H1 (cell line): ENCODE measurements around the gene TSR3. TPM values are rescaled to one million over a fixed set of nuclear protein-coding genes. Genes with fewer than 3 reads are reported as not detected.

Experiments
- CTCF ChIA-PET: fragments of 300-600 bp; sonication (Branson Sonifier 250); formaldehyde crosslinking; loops from one replicate; lab custom pipeline; 2021; ENCODE audit not compliant: partially characterized antibody; lab: Charles Lee
- POLR2A ChIA-PET: fragments of 300-600 bp; sonication (Branson Sonifier 250); formaldehyde crosslinking; loops from one replicate; lab custom pipeline; 2021; ENCODE audit warnings: inconsistent platforms; ENCODE audit not compliant: partially characterized antibody; lab: Charles Lee
- DNase-seq, 2 experiments: peaks; one replicate each; pipeline versions ENCODE4 v3.0.0 to v3.0.0-alpha.2; 2010 to 2022; ENCODE audit warnings: low spot score in 2 of 2, low read depth in 1 of 2, mixed read lengths in 1 of 2
- FAIRE-seq: peaks from 2 replicates; lab custom pipeline; 2011; peaks lifted over from hg19 to GRCh38; lab: Jason Lieb, UNC
- H2AFZ ChIP-seq: 2 replicates; pipeline ENCODE4 v1.8.1; 2012; ENCODE audit warnings: low read length, inconsistent platforms
- H2AK5ac ChIP-seq: 2 replicates; pipeline ENCODE4 v1.6.1; 2013; ENCODE audit warnings: low read depth, low read length
- H2BK120ac ChIP-seq: replicated peaks from 2 replicates; pipeline ENCODE3; 2013; ENCODE audit warnings: low read depth, low read length, inconsistent platforms
- H2BK12ac ChIP-seq: 2 replicates; pipeline ENCODE4 v1.6.1; 2013; ENCODE audit warnings: low read depth, low read length
- H2BK15ac ChIP-seq: 2 replicates; pipeline ENCODE4 v1.6.1; 2013; ENCODE audit warnings: low read length
- H2BK20ac ChIP-seq: 2 replicates; pipeline ENCODE4 v1.6.1; 2013; ENCODE audit warnings: low read length
- H2BK5ac ChIP-seq: 2 replicates; pipeline ENCODE4 v1.6.1; 2013; ENCODE audit warnings: low read depth, low read length
- H3K14ac ChIP-seq: 2 replicates; pipeline ENCODE4 v1.6.1; 2013; ENCODE audit warnings: inconsistent platforms; ENCODE audit not compliant: insufficient read length
- H3K18ac ChIP-seq: 2 replicates; pipeline ENCODE4 v1.6.1; 2013; ENCODE audit warnings: low read length; ENCODE audit errors: extremely low read depth
- H3K23ac ChIP-seq: 2 replicates; pipeline ENCODE4 v1.6.1; 2013; ENCODE audit warnings: inconsistent platforms; ENCODE audit not compliant: insufficient read length
- H3K23me2 ChIP-seq: 2 replicates; pipeline ENCODE4 v1.6.1; 2013; ENCODE audit warnings: low read depth, low read length
- H3K27ac ChIP-seq: 2 replicates; pipeline ENCODE4 v1.6.1; 2011; ENCODE audit warnings: low read depth, low read length, inconsistent platforms
- H3K27me3 ChIP-seq, 4 experiments: replicated peaks in 1 of 4; 1 replicate in 1 of 4; 2 replicates in 3 of 4; pipeline versions ENCODE4 v1.6.1 to v1.8.1; 2011 to 2013; ENCODE audit warnings: low read length in 3 of 4, mild to moderate bottlenecking in 3 of 4, inconsistent platforms in 2 of 4, mixed read lengths in 2 of 4, moderate library complexity in 1 of 4; ENCODE audit not compliant: control insufficient read depth in 3 of 4, insufficient read depth in 3 of 4; ENCODE audit errors: extremely low read depth in 1 of 4
- H3K36me3 ChIP-seq, 4 experiments: 2 replicates each; pipeline versions ENCODE4 v1.6.1 to v1.8.1; 2011 to 2013; ENCODE audit warnings: mild to moderate bottlenecking in 4 of 4, low read length in 3 of 4, moderate library complexity in 2 of 4, control low read depth in 1 of 4, inconsistent platforms in 1 of 4; ENCODE audit not compliant: insufficient read depth in 4 of 4, control insufficient read depth in 2 of 4
- H3K4ac ChIP-seq: replicated peaks from 2 replicates; pipeline ENCODE3; 2013; ENCODE audit warnings: low read length, low read depth, mixed read lengths, inconsistent platforms; ENCODE audit not compliant: insufficient read length
- H3K4me1 ChIP-seq, 4 experiments: replicated peaks in 1 of 4; 1 replicate in 1 of 4; 2 replicates in 3 of 4; pipeline versions ENCODE4 v1.6.1 to v1.8.1; 2011 to 2013; ENCODE audit warnings: low read length in 3 of 4, inconsistent platforms in 2 of 4, mixed read lengths in 1 of 4; ENCODE audit not compliant: insufficient read depth in 4 of 4, control insufficient read depth in 3 of 4
- H3K4me2 ChIP-seq, 2 experiments: 2 replicates each; pipeline versions ENCODE4 v1.6.1 to v1.8.1; 2011 to 2013; ENCODE audit warnings: low read depth in 2 of 2, low read length in 2 of 2, control low read depth in 1 of 2, inconsistent platforms in 1 of 2, mild to moderate bottlenecking in 1 of 2; ENCODE audit not compliant: insufficient read depth in 1 of 2
- H3K4me3 ChIP-seq, 4 experiments: fragments of 200-600, 300-600 bp in 1 of 4; sonication (generic), shearing (Covaris generic), sonication (Bioruptor Twin) in 1 of 4; 2 replicates each; pipeline versions ENCODE4 v1.5.1 to v1.8.1; 2011 to 2016; ENCODE audit warnings: low read length in 4 of 4, low read depth in 3 of 4, control low read depth in 2 of 4, inconsistent platforms in 2 of 4, mild to moderate bottlenecking in 2 of 4, mixed read lengths in 1 of 4, moderate library complexity in 1 of 4; ENCODE audit not compliant: insufficient read depth in 2 of 4; ENCODE audit errors: extremely low read depth in 1 of 4
- H3K56ac ChIP-seq: replicated peaks from 2 replicates; pipeline ENCODE3; 2013; ENCODE audit warnings: low read depth, mild to moderate bottlenecking, mixed read lengths, low read length, inconsistent platforms; ENCODE audit not compliant: insufficient read length
- H3K79me1 ChIP-seq: 2 replicates; pipeline ENCODE4 v1.6.1; 2013; ENCODE audit warnings: low read depth, low read length, control low read depth
- H3K79me2 ChIP-seq, 2 experiments: 2 replicates each; pipeline versions ENCODE4 v1.6.1 to v1.8.1; 2012 to 2013; ENCODE audit warnings: low read length in 2 of 2, mild to moderate bottlenecking in 2 of 2, inconsistent platforms in 1 of 2; ENCODE audit not compliant: insufficient read depth in 2 of 2, control insufficient read depth in 1 of 2
- H3K9ac ChIP-seq, 4 experiments: replicated peaks in 1 of 4; 1 replicate in 1 of 4; 2 replicates in 3 of 4; pipeline versions ENCODE4 v1.6.1 to v1.8.1; 2011 to 2013; ENCODE audit warnings: low read depth in 3 of 4, low read length in 3 of 4, control low read depth in 2 of 4, mild to moderate bottlenecking in 2 of 4, moderate library complexity in 2 of 4, inconsistent platforms in 1 of 4; ENCODE audit errors: extremely low read depth in 1 of 4
- H3K9me3 ChIP-seq, 2 experiments: 2 replicates each; pipeline versions ENCODE4 v1.6.1 to v1.8.1; 2012 to 2013; ENCODE audit warnings: mild to moderate bottlenecking in 2 of 2, moderate library complexity in 2 of 2, control low read depth in 1 of 2, inconsistent platforms in 1 of 2, low read depth in 1 of 2, low read length in 1 of 2, mixed read lengths in 1 of 2; ENCODE audit not compliant: insufficient read depth in 2 of 2
- H4K20me1 ChIP-seq, 2 experiments: replicated peaks in 1 of 2; 2 replicates each; pipeline versions ENCODE3 to v1.8.1; 2011 to 2013; ENCODE audit warnings: inconsistent platforms in 2 of 2, low read length in 2 of 2, mild to moderate bottlenecking in 1 of 2; ENCODE audit not compliant: insufficient read depth in 2 of 2, control insufficient read depth in 1 of 2
- H4K5ac ChIP-seq: 2 replicates; pipeline ENCODE4 v1.6.1; 2013; ENCODE audit warnings: low read length, low read depth, mixed read lengths, inconsistent platforms; ENCODE audit not compliant: insufficient read length
- H4K8ac ChIP-seq: 2 replicates; pipeline ENCODE4 v1.8.0; 2013; ENCODE audit warnings: mild to moderate bottlenecking, moderate library complexity, low read length, inconsistent platforms; ENCODE audit not compliant: insufficient read depth; ENCODE audit errors: extremely low read depth
- H4K91ac ChIP-seq: replicated peaks from 2 replicates; pipeline ENCODE3; 2013; ENCODE audit warnings: low read length, mixed read lengths, inconsistent platforms; ENCODE audit not compliant: insufficient read length
- POLR2AphosphoS5 ChIP-seq: IDR thresholded peaks from 2 replicates; pipeline ENCODE4 v1.6.1; 2011; ENCODE audit warnings: low read depth, low read length
- SIRT6 ChIP-seq: IDR thresholded peaks from one replicate; pipeline ENCODE4 v1.7.1; 2012; ENCODE audit warnings: low read length, inconsistent platforms
- SUZ12 ChIP-seq: fragments of 200-600 bp; sonication (generic); IDR thresholded peaks from 2 replicates; pipeline ENCODE4 v1.6.1; 2012; ENCODE audit warnings: mild to moderate bottlenecking, inconsistent platforms, low read length, moderate library complexity, mixed read lengths
- WGBS, 2 experiments: shearing (Covaris generic) in 1 of 2; methylation state at CpG; one replicate each; pipeline versions ENCODE4 v1.1.6 to v1.1.7; 2013 to 2015; ENCODE audit warnings: low lambda C conversion rate in 2 of 2, mixed read lengths in 2 of 2, inconsistent platforms in 1 of 2, low coverage in 1 of 2, missing lambda C conversion rate in 1 of 2; ENCODE audit not compliant: insufficient replicate concordance in 2 of 2, insufficient coverage in 1 of 2, insufficient read length in 1 of 2; ENCODE audit errors: extremely low coverage in 1 of 2, missing lambda C conversion rate in 1 of 2; 5-methylcytosine and 5-hydroxymethylcytosine counted together
- polyA plus RNA-seq, 7 experiments: library from polyadenylated mRNA; depleted of rRNA in 3 of 7; stranded (reverse) in 5 of 7; unstranded in 2 of 7; fragments of >200 nt in 5 of 7; fragments of 200-250 nt in 2 of 7; gene quantifications; 1 replicate in 5 of 7; 2 replicates in 1 of 7; 4 replicates in 1 of 7; pipeline versions ENCODE4 v1.2.1 to v1.2.3, GENCODE V29; 2011 to 2013; ENCODE audit warnings: missing spikeins in 2 of 7, mixed read lengths in 2 of 7
- total RNA-seq: library from RNA; stranded (reverse); fragmentation: NEBNext Ultra II Directional; extraction: Animal tissue kit (Norgen Biotek cat#: 25700); gene quantifications from 2 replicates; pipeline ENCODE4 v1.2.1, GENCODE V29; 2021

TSR3 gene
- total and polyA plus RNA-seq, 2 of the 8 experiments (the other 6 are each of a cell fraction or from before 2014, with no cell fraction given): 43.1 to 52.3 TPM

DNA sequence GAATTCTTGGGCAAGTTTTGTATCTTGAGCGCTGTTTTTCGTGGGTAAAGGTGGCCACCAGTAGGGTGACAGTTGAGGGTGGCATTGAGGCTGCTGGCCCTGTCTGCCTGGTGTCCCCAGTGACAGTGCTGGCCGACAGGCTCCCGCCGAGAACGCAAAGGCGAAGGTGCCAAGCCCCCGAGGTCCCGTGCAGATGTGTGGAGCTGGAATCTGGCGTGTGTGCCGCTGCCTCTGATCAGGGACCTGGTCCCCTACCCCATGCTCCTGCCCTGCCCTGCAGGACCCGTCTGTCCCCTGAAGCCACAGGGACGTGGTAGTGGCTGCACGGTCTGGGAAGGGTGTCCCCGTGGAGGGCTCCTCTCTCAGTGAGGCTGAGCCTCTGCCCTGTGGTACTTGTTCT is 38.8 kb downstream of the TSR3 start:
- Histone ChIP-seq H2BK20ac (no peak overlapping the region), H4K91ac (no peak overlapping the region), H3K4me1 (peaks cover 0 to 12% (median 5%) of the 10 kb centered on the region in 4 experiments; a peak in 5 of 7 replicates), H3K23me2 (peaks cover 18% of the 10 kb centered on the region), H2AFZ (no peak overlapping the region), H3K18ac (no peak overlapping the region), H4K8ac (no peak overlapping the region; the same call in 1 of the 2 replicates), H4K5ac (no peak overlapping the region), H2AK5ac (no peak overlapping the region)
- CTCF ChIA-PET: interaction anchor here (1.0 to 1.3 kb wide), 5 partner anchors 12 to 34 kb away, joined by 3 to 4 read pairs (median 4); no protein-coding TSS in a partner anchor
- FAIRE-seq: no peak
- no peak for DNase-seq
- TF ChIP-seq SUZ12 (no peak), SIRT6 (no peak), POLR2AphosphoS5 (peak; percentile 69; the same call in 1 of the 2 replicates)
- TF ChIP-seq, all 59 proteins: peak for 1
- H3K9ac ChIP-seq: no peak overlapping the region
- no peak overlapping the region for H3K23ac ChIP-seq
- POLR2A ChIA-PET: interaction anchor here (1.6 to 11.4 kb wide), 5 partner anchors 11 to 33 kb away, joined by 5 to 106 read pairs (median 13); no protein-coding TSS in a partner anchor
- no peak overlapping the region for H3K4me3 ChIP-seq
- H2BK12ac ChIP-seq: no peak overlapping the region
- no peak overlapping the region for H2BK120ac ChIP-seq
- no peaks in the 10 kb centered on the region for H3K27me3 ChIP-seq
- WGBS, 2 experiments: 92% methylated on average over 15 of the region's 15 CpGs; no CpG with 5 or more reads in 1 of the 2 experiments
- no peak overlapping the region for H2BK15ac ChIP-seq
- H3K4me2 ChIP-seq: no peak overlapping the region
- H3K79me2 ChIP-seq: peaks cover 36 to 71% of the 10 kb centered on the region in 2 experiments
- H3K36me3 ChIP-seq: peaks cover 23 to 51% (median 38%) of the 10 kb centered on the region in 4 experiments; a peak in 7 of 8 replicates
- no peak overlapping the region for H3K27ac ChIP-seq
- H4K20me1 ChIP-seq: peaks cover 52 to 60% of the 10 kb centered on the region in 2 experiments
- no peak overlapping the region for H3K56ac ChIP-seq
- no peak overlapping the region for H3K4ac ChIP-seq
- H3K79me1 ChIP-seq: peaks cover 9% of the 10 kb centered on the region; the same call in 1 of the 2 replicates
- no peaks in the 10 kb centered on the region for H3K9me3 ChIP-seq
- H3K14ac ChIP-seq: no peak overlapping the region
- H2BK5ac ChIP-seq: no peak overlapping the region
